ENCODE measurements around the gene CBLC. TPM values are rescaled to one million over a fixed set of nuclear protein-coding genes. Genes with fewer than 3 reads are reported as not detected.
"Not testable (repeated sequence)": the region's sequence is repeated elsewhere in the genome, so short reads cannot be mapped to it uniquely, and the experiment has no call there.

CBLC gene
- total RNA-seq, 8 experiments from 2014 or later = not detected

DNA sequence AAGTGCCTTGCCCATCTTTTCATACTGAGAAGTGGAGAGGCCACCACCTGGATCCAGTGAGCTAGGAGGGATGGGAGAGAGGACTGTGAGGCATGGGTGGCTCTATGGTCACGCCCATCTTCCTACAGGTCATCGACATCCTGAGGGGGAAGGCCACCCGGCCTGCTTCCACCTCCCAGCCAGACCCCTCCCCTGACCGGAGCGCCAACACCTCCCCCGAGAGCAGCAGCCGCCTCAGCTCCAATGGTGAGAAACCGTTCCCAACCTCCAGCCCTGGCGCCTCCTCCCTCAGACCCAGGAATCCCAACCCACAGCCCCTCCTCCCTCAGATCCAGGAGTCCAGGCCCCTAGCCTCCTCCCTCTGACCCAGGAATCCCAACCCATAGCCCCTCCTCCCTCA is 19.1 kb upstream of the CBLC start:
- Histone ChIP-seq H3K27ac (peak overlapping the region; percentile 11 to 82), H3K4me3 (peak overlapping the region; percentile 35 to 42 (median 41)), H3K4me1 (replicated peaks in 1 of 2) (peaks cover 21 to 27% of the 10 kb centered on the region in 2 donors)
- peak in 7 of 8 experiments; percentile 0 to 30 (median 25) for ATAC-seq (replicated peaks in 6 of 8)
- in situ Hi-C loops (cut with MboI; ENCODE audit: low pct_unique_long_range_greater_than_20kb in 2 of 9, low sequenced_read_pairs in 9 of 9, unreplicated experiment in 9 of 9) = no loop called here
- 46% methylated on average over 3 of the region's 9 CpGs; no CpG with 5 or more reads in 9 of the 10 experiments for WGBS, 10 experiments

DNA sequence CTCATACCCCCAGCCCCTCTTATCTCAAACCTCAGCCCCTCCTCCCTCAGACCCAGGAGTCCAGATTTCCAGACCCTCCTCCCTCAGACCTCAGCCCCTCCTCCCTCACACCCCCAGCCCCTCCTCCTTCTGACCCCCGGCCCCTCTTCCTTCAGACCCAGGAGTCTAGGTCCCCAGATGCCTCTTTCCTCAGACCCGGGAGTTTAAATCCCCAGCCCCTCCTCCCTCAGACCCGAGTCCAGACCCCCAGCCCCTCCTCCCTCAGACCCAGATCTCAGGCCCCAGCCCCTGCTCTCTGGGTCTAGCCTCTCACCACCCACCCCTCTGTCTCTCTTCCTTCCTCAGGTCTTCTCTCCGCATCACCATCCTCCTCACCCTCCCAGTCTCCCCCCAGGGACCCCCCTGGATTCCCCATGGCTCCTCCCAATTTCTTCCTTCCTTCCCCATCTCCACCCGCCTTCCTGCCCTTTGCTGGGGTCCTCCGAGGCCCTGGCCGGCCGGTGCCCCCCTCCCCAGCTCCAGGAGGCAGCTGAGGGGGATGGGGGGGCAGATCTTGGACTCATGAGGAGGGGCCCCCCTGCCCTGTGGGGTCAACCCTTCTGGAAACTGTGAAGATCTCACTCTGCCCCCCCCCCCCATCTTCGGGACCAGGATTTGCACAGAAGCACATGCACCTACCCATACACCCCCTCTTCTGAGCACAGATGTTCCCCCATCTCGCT is 18.4 kb upstream of the CBLC start:
- in situ Hi-C loops (cut with MboI; ENCODE audit: low pct_unique_long_range_greater_than_20kb in 2 of 9, low sequenced_read_pairs in 9 of 9, unreplicated experiment in 9 of 9) = no loop called here
- Histone ChIP-seq H3K4me3 (no peak overlapping the region), H3K4me1 (replicated peaks in 1 of 2) (peaks cover 16 to 22% of the 10 kb centered on the region in 2 donors), H3K27ac (no peak overlapping the region)
- no peak for ATAC-seq (replicated peaks in 6 of 8)
- WGBS, 10 experiments = no CpG with 5 or more reads among the region's 10 CpGs

DNA sequence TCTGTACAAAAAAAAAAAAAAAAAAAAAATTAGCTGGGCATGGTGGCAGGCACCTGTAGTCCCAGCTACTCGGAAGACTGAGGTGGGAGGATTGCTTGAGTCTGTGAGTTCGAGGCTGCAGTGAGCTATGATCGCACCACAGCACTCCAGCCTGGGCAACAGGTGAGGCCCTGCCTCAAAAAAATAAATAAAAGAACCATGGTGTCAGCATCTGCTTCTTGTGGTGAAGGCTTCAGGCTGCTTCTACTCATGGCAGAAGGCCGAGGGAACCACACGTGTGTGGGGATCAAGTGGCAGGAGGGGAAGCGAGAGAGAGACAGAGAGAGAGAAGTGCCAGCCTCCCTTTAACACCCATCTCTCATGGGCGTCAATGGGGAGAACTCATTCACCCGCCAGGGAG is 15.7 kb upstream of the CBLC start:
- in situ Hi-C loops (cut with MboI; ENCODE audit: low pct_unique_long_range_greater_than_20kb in 2 of 9, low sequenced_read_pairs in 9 of 9, unreplicated experiment in 9 of 9) = loop anchor here in 1 of 9 experiments (5.0 kb wide), 1 partner anchor 40 kb away; no protein-coding TSS in a partner anchor
- Histone ChIP-seq H3K4me1 (replicated peaks in 1 of 2) (peaks cover 4 to 10% of the 10 kb centered on the region in 2 donors), H3K4me3 (no peak overlapping the region), H3K27ac (no peak overlapping the region)
- ATAC-seq (replicated peaks in 6 of 8) = peak in 1 of 8 experiments; percentile 0
- 72 to 100% (median 86%) methylated on average over 2 to 8 of the region's 8 CpGs; no CpG with 5 or more reads in 4 of the 10 experiments for WGBS, 10 experiments

DNA sequence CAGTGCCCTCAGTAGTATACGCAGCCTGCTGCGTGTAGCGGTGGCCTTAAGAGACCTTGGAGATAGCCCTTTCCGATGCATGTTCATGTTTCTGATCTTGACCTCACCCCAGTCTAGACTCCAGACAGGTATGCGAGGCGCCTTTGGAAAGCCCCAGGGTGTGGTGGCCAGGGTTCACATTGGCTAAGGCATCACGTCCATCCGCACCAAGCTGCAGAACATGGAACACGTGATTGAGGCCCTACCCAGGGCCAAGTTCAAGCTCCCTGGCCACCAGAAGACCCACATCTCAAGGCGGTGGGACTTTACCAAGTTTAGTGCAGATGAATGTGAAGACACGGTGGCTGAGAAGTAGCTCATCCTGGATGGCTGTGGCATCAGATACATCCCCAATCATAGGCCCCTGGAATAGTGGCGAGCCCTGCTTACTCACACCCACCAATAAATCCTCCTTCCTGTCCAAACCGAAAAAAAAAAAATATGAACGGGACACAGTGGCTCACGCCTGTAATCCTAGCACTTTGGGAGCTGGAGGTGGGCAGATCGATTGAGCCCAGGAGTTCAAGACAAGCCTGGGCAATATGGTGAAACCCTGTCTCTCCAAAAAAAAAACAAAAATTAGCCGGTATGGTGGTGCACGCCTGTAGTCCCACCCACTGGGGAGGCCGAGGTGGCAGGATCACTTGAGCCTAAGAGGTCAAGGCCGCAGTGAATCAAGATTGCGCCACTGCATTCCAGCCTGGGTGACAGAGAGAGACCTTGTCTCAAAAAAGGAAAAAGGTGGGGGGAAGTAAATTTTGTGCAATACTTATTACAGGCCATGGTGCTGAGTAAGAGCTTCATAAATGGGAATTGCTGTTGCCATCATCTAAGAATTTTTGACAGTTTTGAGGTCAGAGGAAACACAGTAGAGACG is 12.4 kb upstream of the CBLC start:
- in situ Hi-C loops (cut with MboI; ENCODE audit: low pct_unique_long_range_greater_than_20kb in 2 of 9, low sequenced_read_pairs in 9 of 9, unreplicated experiment in 9 of 9) = no loop called here
- WGBS, 10 experiments = 71 to 100% (median 88%) methylated on average over 1 to 15 of the region's 22 CpGs
- no peak overlapping the region for H3K27ac ChIP-seq
- no peak overlapping the region for H3K4me3 ChIP-seq
- no peaks in the 10 kb centered on the region for H3K4me1 ChIP-seq (replicated peaks in 1 of 2)
- peak in 5 of 8 experiments; percentile 1 to 27 (median 2) for ATAC-seq (replicated peaks in 6 of 8)

DNA sequence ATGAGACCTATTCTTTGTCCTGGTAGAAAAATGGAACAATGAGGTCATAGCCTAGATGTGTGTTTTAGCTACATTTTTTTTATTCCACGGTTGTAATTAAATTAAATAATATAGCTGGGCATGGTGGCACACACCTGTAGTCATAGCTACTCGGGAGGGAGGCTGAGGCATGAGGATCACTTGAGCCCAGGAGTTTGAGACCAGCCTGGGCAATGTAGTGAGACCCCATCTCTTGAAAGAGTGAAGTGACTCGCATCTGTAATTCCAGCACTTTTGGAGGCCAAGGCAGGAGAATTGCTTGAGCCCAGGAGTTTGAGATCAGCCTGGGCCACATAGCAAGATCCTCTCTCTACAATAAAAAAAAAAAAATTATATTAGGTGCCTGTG is 11.7 kb upstream of the CBLC start:
- 66 to 100% (median 90%) methylated on average over 1 to 2 of the region's 3 CpGs; no CpG with 5 or more reads in 6 of the 10 experiments for WGBS, 10 experiments
- H3K4me1 ChIP-seq (replicated peaks in 1 of 2) = no peaks in the 10 kb centered on the region
- H3K4me3 ChIP-seq = no peak overlapping the region
- in situ Hi-C loops (cut with MboI; ENCODE audit: low pct_unique_long_range_greater_than_20kb in 2 of 9, low sequenced_read_pairs in 9 of 9, unreplicated experiment in 9 of 9) = no loop called here
- no peak overlapping the region for H3K27ac ChIP-seq
- no peak for ATAC-seq (replicated peaks in 6 of 8)

DNA sequence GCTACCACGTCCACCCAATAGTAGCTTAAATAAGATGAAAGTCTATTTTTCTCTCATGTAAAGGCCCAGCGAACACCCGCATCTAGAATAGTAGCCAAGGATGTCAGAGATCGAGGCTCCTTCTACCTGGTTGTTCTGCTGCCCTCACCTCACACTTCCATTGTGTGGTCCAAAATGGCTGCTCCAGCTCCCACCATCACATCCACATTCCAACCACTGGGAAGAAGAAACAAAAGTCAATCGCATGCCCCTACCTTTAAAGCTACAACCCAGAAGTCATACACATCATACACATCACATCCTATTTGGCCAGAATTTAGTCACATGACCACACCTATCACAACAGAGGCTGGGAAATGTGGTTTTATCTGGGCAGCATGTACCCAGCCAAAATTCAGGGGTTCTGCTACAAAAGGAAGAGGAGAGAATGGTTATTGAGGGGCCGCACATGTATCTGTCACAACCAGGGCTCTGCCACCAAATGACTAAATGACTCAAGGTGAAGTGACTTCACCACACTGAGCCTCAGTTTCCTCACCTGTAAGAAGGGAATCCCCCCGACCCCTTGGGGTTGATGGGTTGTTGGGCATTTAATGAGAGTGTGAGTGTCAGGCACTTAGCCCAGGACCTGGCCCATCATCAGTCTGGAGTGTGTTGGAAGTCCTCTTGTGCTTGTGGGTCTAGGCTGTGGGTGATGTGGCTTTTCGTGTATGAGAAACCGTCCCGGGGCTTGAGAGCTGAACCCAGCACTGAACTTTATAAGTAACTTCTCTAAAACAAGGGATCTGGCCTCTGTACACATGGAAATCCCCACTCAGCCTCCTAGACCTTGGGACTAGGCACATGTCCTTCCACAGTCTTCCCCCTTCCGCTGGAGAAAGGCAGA is 10.2 kb upstream of the CBLC start:
- Histone ChIP-seq H3K27ac (no peak overlapping the region), H3K4me1 (replicated peaks in 1 of 2) (no peaks in the 10 kb centered on the region), H3K4me3 (no peak overlapping the region)
- in situ Hi-C loops (cut with MboI; ENCODE audit: low pct_unique_long_range_greater_than_20kb in 2 of 9, low sequenced_read_pairs in 9 of 9, unreplicated experiment in 9 of 9) = no loop called here
- 33 to 100% (median 80%) methylated on average over 1 to 8 of the region's 11 CpGs for WGBS, 10 experiments
- ATAC-seq (replicated peaks in 6 of 8) = no peak

DNA sequence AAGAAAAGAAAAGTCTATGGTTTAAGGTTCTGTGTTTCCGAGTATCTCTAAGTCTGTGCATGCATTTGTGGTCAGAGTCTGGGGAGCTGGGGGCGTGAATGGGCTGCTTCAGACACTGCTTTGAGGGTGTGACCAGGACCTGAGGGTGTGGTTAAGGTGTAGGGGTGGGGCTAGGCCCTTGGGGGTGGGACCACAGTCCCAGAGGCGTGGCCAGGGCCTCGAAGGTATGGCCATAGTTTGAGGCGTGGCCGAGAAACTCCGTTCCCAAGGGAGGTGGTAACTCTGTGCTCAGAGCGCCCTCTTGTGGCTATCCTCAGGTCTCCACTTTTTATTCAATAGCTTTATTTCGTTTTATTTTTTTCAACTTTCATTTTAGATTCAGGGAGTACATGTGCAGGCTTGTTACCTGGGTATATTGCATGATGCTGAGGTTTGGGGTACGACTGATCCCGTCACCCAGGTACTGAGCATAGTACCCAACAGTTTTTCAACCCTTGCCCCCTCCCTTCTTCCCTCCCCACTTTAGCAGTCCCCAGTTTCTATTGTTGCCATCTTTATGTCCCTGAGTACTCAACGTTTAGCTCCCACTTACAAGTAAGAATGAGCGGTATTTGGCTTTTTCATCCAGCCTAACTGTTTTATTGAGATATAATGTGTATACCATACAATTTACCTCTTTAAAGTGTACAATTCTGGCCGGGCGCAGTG is 7.0 kb upstream of the CBLC start:
- H3K27ac ChIP-seq = no peak overlapping the region
- in situ Hi-C loops (cut with MboI; ENCODE audit: low pct_unique_long_range_greater_than_20kb in 2 of 9, low sequenced_read_pairs in 9 of 9, unreplicated experiment in 9 of 9) = no loop called here
- H3K4me1 ChIP-seq (replicated peaks in 1 of 2) = no peaks in the 10 kb centered on the region
- WGBS, 10 experiments = 7 to 100% (median 32%) methylated on average over 1 to 10 of the region's 15 CpGs; no CpG with 5 or more reads in 1 of the 10 experiments
- peak; percentile 50 to 99 (median 98) for ATAC-seq (replicated peaks in 6 of 8)
- no peak overlapping the region for H3K4me3 ChIP-seq

DNA sequence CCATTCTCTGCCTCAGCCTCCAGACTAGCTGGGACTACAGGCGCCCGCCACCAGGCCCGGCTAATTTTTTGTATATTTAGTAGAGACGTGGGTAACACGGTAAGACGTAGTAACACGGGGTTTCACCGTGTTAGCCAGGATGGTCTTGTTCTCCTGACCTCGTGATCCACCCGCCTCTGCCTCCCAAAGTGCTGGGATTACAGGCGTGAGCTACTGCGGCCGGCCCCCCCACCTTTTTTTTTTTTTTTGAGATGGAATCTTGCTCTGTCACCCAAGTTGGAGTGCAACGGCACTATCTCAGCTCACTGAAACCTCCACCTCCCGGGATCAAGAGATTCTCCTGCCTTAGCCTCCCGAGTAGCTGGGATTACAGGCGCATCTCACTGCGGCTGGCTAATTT is 5.5 kb upstream of the CBLC start:
- WGBS, 10 experiments = 60 to 100% (median 79%) methylated on average over 1 to 13 of the region's 18 CpGs; no CpG with 5 or more reads in 2 of the 10 experiments
- in situ Hi-C loops (cut with MboI; ENCODE audit: low pct_unique_long_range_greater_than_20kb in 2 of 9, low sequenced_read_pairs in 9 of 9, unreplicated experiment in 9 of 9) = not testable (repeated sequence)

DNA sequence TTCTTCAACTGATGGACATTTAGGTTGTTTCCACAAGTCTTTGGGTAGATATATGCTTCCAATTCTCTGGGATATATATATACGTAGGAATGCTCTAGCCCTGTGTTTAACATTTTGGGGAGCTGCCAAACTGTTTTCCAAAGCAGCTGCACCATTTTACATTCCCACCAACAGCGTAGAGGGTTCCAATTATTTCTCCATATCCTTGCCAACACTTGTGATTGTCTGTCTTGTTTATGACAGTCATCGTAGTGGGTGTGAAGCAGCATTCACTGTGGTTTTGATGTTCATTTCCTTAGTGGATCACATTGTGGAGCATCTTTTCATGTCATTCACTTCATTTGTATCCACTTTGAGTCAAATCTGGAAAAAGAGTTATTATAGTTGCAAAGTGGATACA is 4.7 kb upstream of the CBLC start:
- no peak for ATAC-seq (replicated peaks in 6 of 8)
- no peak overlapping the region for H3K27ac ChIP-seq
- no peaks in the 10 kb centered on the region for H3K4me1 ChIP-seq (replicated peaks in 1 of 2)
- no peak overlapping the region for H3K4me3 ChIP-seq
- 10 to 100% (median 77%) methylated on average over 1 to 3 of the region's 3 CpGs; no CpG with 5 or more reads in 1 of the 10 experiments for WGBS, 10 experiments
- in situ Hi-C loops (cut with MboI; ENCODE audit: low pct_unique_long_range_greater_than_20kb in 2 of 9, low sequenced_read_pairs in 9 of 9, unreplicated experiment in 9 of 9) = no loop called here

More for the DNA sequence above, 5.5 kb upstream of the CBLC start:
- not testable (repeated sequence) for H3K4me1 ChIP-seq (replicated peaks in 1 of 2); H3K4me3 ChIP-seq; H3K27ac ChIP-seq; ATAC-seq (replicated peaks in 6 of 8)

DNA sequence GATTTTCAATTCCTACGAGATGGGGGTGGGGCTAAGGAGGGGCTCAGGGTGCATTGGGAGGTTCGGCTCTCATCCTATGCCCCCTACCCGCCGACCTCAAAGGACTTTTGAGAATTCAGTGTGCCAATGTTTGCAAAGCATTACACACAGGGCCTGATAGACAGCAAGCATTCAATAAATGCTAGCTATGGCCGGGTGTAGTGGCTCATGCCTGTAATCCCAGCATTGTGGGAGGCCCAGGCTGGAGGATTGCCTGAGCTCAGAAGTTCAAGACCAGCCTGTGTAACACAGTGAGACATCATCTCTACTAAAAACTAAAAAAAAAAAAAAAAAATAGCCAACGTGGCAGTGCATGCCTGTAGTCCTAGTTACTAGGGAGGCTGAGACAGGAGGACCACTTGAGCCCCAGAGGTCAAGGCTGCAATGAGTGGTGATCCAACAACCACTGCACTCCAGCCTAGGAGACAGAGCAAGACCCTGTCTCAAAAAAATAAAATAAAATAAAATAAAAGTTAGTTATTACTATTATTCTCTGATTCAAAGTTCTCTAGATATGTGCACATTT is 1.9 kb upstream of the CBLC start:
- ATAC-seq (replicated peaks in 6 of 8) = no peak
- H3K27ac ChIP-seq = no peak overlapping the region

DNA sequence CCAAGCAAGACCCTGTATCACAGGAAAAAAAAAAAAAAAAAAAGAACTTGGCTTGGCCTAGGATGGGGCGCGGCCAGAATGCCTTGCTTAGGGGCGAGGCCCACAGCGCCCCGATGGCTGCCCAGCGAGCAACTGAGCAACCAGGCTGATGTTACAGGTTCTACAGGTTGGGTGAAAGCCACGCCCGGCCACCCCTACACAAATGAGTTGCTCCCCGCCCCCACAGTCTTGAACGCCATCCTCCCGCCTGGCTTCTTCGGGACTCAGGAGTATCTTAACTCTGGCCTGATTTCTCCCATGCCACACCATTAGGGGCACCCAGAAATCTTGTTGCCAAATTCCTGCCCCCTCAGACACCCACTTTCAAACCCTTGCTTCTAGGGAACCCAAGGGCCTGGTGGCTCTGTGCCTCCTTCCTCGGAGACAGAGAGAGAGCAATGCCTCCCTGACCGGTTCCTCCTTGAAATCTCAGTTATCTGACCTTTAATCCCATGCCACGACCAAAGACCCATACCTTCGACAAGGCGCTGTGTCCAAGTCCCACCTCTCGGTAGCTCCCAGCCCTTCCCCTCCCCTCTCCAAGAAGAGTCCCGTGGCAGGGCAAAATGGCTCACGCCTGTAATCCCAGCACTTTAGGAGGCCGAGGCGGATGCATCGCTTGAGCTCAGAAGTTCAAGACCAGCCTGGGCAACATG is 1.1 kb upstream of the CBLC start:
- Histone ChIP-seq H3K27ac (no peak overlapping the region), H3K4me3 (no peak overlapping the region), H3K4me1 (replicated peaks in 1 of 2) (no peaks in the 10 kb centered on the region)
- in situ Hi-C loops (cut with MboI; ENCODE audit: low pct_unique_long_range_greater_than_20kb in 2 of 9, low sequenced_read_pairs in 9 of 9, unreplicated experiment in 9 of 9) = loop anchor here in 1 of 9 experiments (25.0 kb wide), 1 partner anchor 214 kb away; no protein-coding TSS in a partner anchor
- 76 to 100% (median 93%) methylated on average over 1 to 10 of the region's 23 CpGs; no CpG with 5 or more reads in 5 of the 10 experiments for WGBS, 10 experiments
- no peak for ATAC-seq (replicated peaks in 6 of 8)

More for the DNA sequence above, 1.9 kb upstream of the CBLC start:
- Histone ChIP-seq H3K4me3 (no peak overlapping the region), H3K4me1 (replicated peaks in 1 of 2) (no peaks in the 10 kb centered on the region)
- 53 to 89% (median 81%) methylated on average over 1 to 5 of the region's 6 CpGs; no CpG with 5 or more reads in 3 of the 10 experiments for WGBS, 10 experiments
- in situ Hi-C loops (cut with MboI; ENCODE audit: low pct_unique_long_range_greater_than_20kb in 2 of 9, low sequenced_read_pairs in 9 of 9, unreplicated experiment in 9 of 9) = loop anchor here in 1 of 9 experiments (25.0 kb wide), 1 partner anchor 213 kb away; no protein-coding TSS in a partner anchor
